Psoas muscle (tissue), 8 donors: ENCODE results near the gene CDH4. TPM values are rescaled to one million over a fixed set of nuclear protein-coding genes. Genes with fewer than 3 reads are reported as not detected.

Experiments
- ATAC-seq, 4 donors: fragments of 200-7000 bp; cut with Tn5 transposase; one replicate each; pipeline ENCODE4 v1.9.1; 2020; ENCODE audit warnings: moderate library complexity in 3 of 4, mild to moderate bottlenecking in 2 of 4
- DNase-seq, 2 donors: peaks; one replicate each; pipeline ENCODE4 v3.0.0-alpha.2; 2020
- H3K27ac ChIP-seq: fragments of 200-600 bp; one replicate; pipeline ENCODE4 v1.8.0; 2022
- H3K27me3 ChIP-seq, 3 donors: fragments of 200-600 bp in 1 of 3; one replicate each; pipeline versions ENCODE4 v1.6.1 to v1.8.0; 2013 to 2022; ENCODE audit warnings: low read length in 2 of 3, mild to moderate bottlenecking in 2 of 3, moderate library complexity in 1 of 3; ENCODE audit not compliant: insufficient read depth in 3 of 3
- H3K36me3 ChIP-seq, 2 donors: fragments of 200-600 bp in 1 of 2; one replicate each; pipeline versions ENCODE4 v1.6.1 to v1.8.0; 2013 to 2022; ENCODE audit warnings: low read depth in 1 of 2, mild to moderate bottlenecking in 1 of 2, moderate library complexity in 1 of 2; ENCODE audit not compliant: insufficient read depth in 1 of 2
- H3K4me1 ChIP-seq: fragments of 200-600 bp; one replicate; pipeline ENCODE4 v1.8.0; 2022
- H3K4me3 ChIP-seq: fragments of 200-600 bp; one replicate; pipeline ENCODE4 v1.8.0; 2022; ENCODE audit warnings: mild to moderate bottlenecking
- H3K9me3 ChIP-seq: fragments of 200-600 bp; one replicate; pipeline ENCODE4 v1.8.0; 2022
- WGBS, 3 donors: extraction: QIAGEN DNeasy Blood & Tissue Kit; methylation state at CpG; one replicate each; pipeline versions ENCODE4 v1.1.6 to v1.1.7; 2013; 5-methylcytosine and 5-hydroxymethylcytosine counted together
- intact Hi-C, 2 donors: fragments of 100-400 bp; cut with DNase I; formaldehyde crosslinking; loops; one replicate each; pipeline versions ENCODE4 v1.11.0 to v1.14.2; 2022
- polyA plus RNA-seq, 3 donors: library from polyadenylated mRNA; stranded (reverse); fragments of 200-250 nt; gene quantifications; one replicate each; pipeline ENCODE4 v1.2.3, GENCODE V29; 2013
- total RNA-seq, 4 donors: library from RNA; stranded (reverse); fragmentation: NEBNext Ultra II Directional in 2 of 4; extraction: Animal tissue kit (Norgen Biotek cat#: 25700) in 2 of 4; gene quantifications; one replicate each; pipeline versions ENCODE4 v1.2.1 to v1.2.4, GENCODE V29; 2021 to 2023
- TF ChIP-seq, protein P1 (sequence below): fragments of 200-600 bp; IDR thresholded peaks from one replicate; pipeline ENCODE4 v1.8.0; 2022; ENCODE audit warnings: antibody characterized with exemption
- donor health status: healthy with polysubstance abuse.
- donor health status: DM: no; HTN: no; CAD: no; lungs with moderate emphysema.
- donor health status: Bipolar disorder and iron deficiency.
- donor health status: healthy.
- donor health status: DM: yes; HTN: yes; CAD: no.
- donor health status: DM: no; HTN: no; CAD: no.
- donor health status: DM: no; HTN: no; CAD: no.
- donor health status: DM: yes; HTN: yes; CAD: no.

CDH4 gene
- total and polyA plus RNA-seq, 7 donors: 0.26 to 1.0 (median 0.34) TPM

DNA sequence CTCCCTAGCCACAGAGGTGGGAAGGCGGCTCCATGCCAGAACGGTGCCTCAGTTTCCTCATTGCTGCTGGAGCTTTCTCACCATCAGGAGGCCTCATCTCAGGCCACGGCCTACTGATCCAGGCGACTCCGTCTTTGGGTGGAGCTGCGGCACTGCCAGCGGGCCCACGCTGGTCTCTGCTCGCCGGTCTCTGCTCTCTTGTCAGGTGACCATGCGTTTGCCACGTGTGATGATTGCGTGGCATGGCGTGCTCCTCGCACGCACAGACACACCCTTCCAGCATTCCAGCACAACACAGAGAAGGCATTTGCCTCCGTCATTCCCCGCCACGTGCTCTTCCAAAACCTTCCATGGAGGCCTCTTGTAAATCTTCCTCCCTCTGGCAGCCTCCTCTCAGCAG, 271.1 kb downstream of the CDH4 start:
- WGBS, 3 donors: 93 to 95% (median 94%) methylated on average over 19 of the region's 19 CpGs
- no peaks in the 10 kb centered on the region for H3K27me3 ChIP-seq

DNA sequence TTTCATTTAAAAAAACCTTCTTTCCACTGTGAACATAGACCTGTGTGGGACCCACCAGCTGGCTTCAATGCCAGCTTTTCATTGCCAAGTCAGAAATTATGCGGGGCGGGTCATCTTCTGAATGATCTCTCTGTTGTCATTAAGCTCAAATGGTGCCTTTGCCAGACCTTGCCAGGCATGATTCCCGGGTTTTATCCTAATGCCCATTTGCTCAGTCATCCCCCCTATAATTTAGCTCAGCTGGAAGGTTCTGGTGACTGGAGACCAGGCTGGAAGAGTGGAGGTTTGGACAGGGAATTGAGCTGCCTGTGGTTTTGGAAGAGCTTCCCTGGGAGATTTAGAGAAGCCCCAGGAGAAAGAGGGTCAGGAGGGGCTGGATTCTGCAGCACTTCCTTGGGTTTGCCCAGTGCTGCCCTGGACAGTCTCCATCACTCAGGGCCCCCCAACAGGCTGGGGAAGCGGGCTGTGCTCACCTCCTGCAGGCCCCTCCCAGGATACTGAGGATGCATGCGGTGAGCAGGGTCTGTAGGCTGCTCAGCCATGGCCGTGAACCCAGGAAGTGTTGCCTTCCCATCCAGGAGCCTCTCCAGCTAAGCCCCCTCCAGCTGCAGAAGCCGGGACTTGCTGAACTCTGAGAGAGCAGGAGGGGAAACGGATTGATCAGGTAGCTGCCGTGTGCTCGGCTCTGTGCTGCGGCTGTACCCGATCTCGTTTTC, 273.0 kb downstream of the CDH4 start:
- 43 to 52% (median 50%) methylated on average over 13 of the region's 13 CpGs for WGBS, 3 donors
- no peaks in the 10 kb centered on the region for H3K27me3 ChIP-seq
- no peak overlapping the region for H3K4me3 ChIP-seq
- no peak for DNase-seq
- no peak overlapping the region for H3K27ac ChIP-seq
- H3K4me1 ChIP-seq: no peaks in the 10 kb centered on the region
- TF ChIP-seq, protein P1, sequence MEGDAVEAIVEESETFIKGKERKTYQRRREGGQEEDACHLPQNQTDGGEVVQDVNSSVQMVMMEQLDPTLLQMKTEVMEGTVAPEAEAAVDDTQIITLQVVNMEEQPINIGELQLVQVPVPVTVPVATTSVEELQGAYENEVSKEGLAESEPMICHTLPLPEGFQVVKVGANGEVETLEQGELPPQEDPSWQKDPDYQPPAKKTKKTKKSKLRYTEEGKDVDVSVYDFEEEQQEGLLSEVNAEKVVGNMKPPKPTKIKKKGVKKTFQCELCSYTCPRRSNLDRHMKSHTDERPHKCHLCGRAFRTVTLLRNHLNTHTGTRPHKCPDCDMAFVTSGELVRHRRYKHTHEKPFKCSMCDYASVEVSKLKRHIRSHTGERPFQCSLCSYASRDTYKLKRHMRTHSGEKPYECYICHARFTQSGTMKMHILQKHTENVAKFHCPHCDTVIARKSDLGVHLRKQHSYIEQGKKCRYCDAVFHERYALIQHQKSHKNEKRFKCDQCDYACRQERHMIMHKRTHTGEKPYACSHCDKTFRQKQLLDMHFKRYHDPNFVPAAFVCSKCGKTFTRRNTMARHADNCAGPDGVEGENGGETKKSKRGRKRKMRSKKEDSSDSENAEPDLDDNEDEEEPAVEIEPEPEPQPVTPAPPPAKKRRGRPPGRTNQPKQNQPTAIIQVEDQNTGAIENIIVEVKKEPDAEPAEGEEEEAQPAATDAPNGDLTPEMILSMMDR: no peak
- intact Hi-C loops: no loop called here
- ATAC-seq: no peak
- no peaks in the 10 kb centered on the region for H3K9me3 ChIP-seq
- H3K36me3 ChIP-seq: no peaks in the 10 kb centered on the region

More for the DNA sequence above, 271.1 kb downstream of the CDH4 start:
- DNase-seq (no peak), ATAC-seq (no peak)
- intact Hi-C loops: no loop called here
- TF ChIP-seq, protein P1: no peak
- no peaks in the 10 kb centered on the region for H3K4me1 ChIP-seq
- H3K9me3 ChIP-seq: no peaks in the 10 kb centered on the region
- H3K36me3 ChIP-seq: no peaks in the 10 kb centered on the region
- H3K4me3 ChIP-seq: no peak overlapping the region
- no peak overlapping the region for H3K27ac ChIP-seq

DNA sequence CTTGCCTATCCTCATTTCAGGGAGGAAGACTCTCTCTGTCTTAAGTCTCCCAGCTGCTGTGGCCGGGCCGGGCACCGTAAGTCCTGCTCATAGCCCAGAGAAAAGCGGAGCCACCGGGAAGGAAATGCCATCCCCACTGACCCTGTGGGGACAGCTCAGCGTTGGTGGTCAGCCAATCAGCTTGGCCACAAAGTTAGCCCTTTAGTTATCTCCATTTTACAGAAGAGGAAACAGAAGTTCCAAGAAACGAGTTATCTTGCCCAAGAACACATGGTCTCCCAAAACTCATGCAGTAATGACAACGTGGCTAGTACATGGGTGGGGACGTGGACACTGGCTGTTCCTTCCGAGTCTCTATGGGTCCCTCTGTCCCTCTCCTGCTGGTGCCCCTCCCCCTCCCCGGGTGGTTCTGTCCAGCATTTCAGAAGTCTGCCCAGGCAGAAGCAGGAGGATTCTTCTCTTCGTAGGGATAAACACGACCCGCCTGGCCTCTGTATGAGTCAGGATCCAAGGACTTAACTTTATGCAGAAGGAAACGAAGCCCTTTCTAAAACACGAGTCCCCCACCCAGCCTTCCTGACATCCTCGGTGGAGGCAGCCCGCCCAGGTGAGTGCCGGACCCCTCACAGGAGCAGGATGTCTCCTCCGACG, 273.8 kb downstream of the CDH4 start:
- H3K9me3 ChIP-seq: no peaks in the 10 kb centered on the region
- ATAC-seq (no peak), DNase-seq (no peak)
- intact Hi-C loops: no loop called here
- no peaks in the 10 kb centered on the region for H3K27me3 ChIP-seq
- H3K27ac ChIP-seq: no peak overlapping the region
- WGBS, 3 donors: 51 to 62% (median 56%) methylated on average over 21 of the region's 21 CpGs
- no peaks in the 10 kb centered on the region for H3K36me3 ChIP-seq
- no peaks in the 10 kb centered on the region for H3K4me1 ChIP-seq
- TF ChIP-seq, protein P1: no peak
- no peak overlapping the region for H3K4me3 ChIP-seq

DNA sequence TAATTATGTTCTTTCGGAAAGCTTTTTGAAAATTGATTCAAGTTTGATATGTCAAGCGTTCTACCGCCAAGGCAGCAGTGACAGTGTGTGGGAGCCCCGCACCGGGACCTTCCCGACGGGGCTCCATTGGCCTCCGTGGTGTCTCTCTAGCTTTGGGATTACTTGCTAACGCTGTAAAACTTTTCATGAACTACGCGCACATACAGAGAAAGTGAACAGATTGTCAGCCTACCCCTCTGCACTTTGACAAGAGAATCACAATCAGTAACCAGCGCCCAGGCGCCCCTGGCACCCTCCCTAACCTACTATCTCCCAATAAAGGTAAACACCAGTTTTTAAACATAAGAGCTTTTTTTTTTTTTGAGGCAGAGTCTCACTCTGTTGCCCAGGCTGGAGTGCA, 274.8 kb downstream of the CDH4 start:
- ATAC-seq (no peak), DNase-seq (no peak)
- no peaks in the 10 kb centered on the region for H3K27me3 ChIP-seq
- WGBS, 3 donors: 93 to 95% (median 93%) methylated on average over 13 of the region's 13 CpGs
- intact Hi-C loops: no loop called here
- no peaks in the 10 kb centered on the region for H3K36me3 ChIP-seq
- no peak overlapping the region for H3K27ac ChIP-seq
- H3K9me3 ChIP-seq: no peaks in the 10 kb centered on the region
- TF ChIP-seq, protein P1: no peak
- no peaks in the 10 kb centered on the region for H3K4me1 ChIP-seq
- H3K4me3 ChIP-seq: no peak overlapping the region
